ENCODE results near the gene NID1.

DNA sequence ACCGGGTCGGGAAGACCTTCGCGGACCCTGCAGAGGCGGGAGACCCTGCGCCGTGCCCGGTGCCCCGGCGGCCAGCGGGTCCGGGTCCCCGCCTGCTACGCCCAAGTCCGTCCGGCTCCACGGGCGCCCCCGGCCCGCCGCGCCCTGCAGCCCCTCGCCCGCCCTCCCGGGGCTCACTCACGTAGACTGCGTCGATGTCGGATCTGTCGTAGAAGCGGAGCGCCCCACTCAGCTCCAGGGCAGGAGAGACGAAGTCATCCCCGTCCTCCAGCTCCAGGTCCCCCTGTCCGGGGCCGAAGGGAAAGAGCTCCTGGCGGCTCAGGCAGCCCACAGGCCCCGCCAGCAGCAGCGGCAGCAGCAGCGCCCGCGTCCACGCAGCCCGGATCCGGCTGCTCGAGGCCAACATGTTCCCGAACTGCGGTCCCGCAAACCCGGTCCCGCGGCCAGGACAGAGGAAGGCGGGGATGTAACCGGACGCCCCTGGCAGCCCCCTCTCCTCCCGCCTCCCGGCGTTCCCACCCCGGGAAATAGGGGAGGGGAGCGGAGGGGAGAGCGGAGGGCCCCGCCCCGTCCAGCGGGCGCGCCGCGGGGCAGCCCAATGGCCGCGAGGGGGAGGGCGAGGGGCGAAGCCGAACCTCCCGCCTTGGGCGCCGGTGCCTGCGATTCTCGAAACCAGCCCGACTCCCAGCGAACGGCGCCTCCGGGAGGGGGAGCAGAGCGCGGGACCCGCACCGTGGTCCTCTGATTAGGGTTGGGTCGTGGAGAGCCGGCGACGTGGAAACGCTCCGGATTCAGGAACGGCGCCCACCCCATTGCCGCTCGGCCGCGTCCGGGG, at the start of gene NID1:
- TF ChIP-seq CTCF (IDR thresholded peaks at IDR 0.05): peak in 1 of 3 donors; percentile 12
- TF ChIP-seq POLR2A (IDR thresholded peaks at IDR 0.05): peak; percentile 40
- TF ChIP-seq POLR2AphosphoS5 (IDR thresholded peaks at IDR 0.05): peak; percentile 74 to 84 (median 75)
